ENCODE measurements around the gene CAAP1. TPM values are rescaled to one million over a fixed set of nuclear protein-coding genes. Genes with fewer than 3 reads are reported as not detected.

The CAAP1 gene
- 12.5 and 14.9 TPM in 2 replicates for total RNA-seq (2022)
- percentile 85 among the genes with signal in this experiment for Bru-seq, nascent RNA
- BruChase-seq, experiment 1, labeled RNA remaining after a 6-hour chase, result percentile 65 among the genes with signal in this experiment
- percentile 72 among the genes with signal in this experiment for BruChase-seq, experiment 2, labeled RNA remaining after a 2-hour chase
- long read RNA-seq, transcript CAAP1-201 (6 exons, 2,791 nt), result major isoform, 6 of 10 reads
- long read RNA-seq, partial matches to known transcripts, result 0 of 10 reads
- long read RNA-seq, other reads (novel, unspliced or antisense), result 4 of 10 reads

- Mint-ChIP-seq H3K4me3 (ENCODE audit: low read depth, unreplicated experiment) (peak within 1 kb of the TSS; percentile 100), H3K9me3 (ENCODE audit: low read depth, unreplicated experiment) (peaks cover 2% of the 10 kb centered on the region), H3K36me3 (ENCODE audit: insufficient read depth, unreplicated experiment) (peaks cover 27% of the 10 kb centered on the region), H3K27ac (ENCODE audit: unreplicated experiment) (peak within 1 kb of the TSS; percentile 100), H3K27me3 (ENCODE audit: unreplicated experiment) (no peaks in the 10 kb centered on the region), H3K4me1 (ENCODE audit: low read depth, unreplicated experiment) (peaks cover 10% of the 10 kb centered on the region)
- BruUV-seq (replicated peaks), result no TSS peak
- DNase-seq, result peak; percentile 88
- intact Hi-C loops (cut with micrococcal nuclease; ENCODE audit: unreplicated experiment), result no loop called here
- peak; percentile 27 for TF ChIP-seq CTCF (IDR thresholded peaks at IDR 0.05; ENCODE audit: unreplicated experiment)
- CTCF ChIA-PET, result no interaction called here
These were observed at the start of gene CAAP1 for GRCh38 chr9:26892251-26893029. CAAP1 (minus strand) TSS chr9:26892802; CDS start chr9:26892715, 87 bp downstream.

GRCh38 chr9:26940779-26941178 lies 48.2 kb upstream of the CAAP1 start:
- TF ChIP-seq CTCF (IDR thresholded peaks at IDR 0.05; ENCODE audit: unreplicated experiment), result no peak
- no peak overlapping the region for H3K27ac Mint-ChIP-seq (ENCODE audit: unreplicated experiment)
- no peaks in the 10 kb centered on the region for H3K36me3 Mint-ChIP-seq (ENCODE audit: insufficient read depth, unreplicated experiment)
- no peak for DNase-seq
- no peaks in the 10 kb centered on the region for H3K9me3 Mint-ChIP-seq (ENCODE audit: low read depth, unreplicated experiment)
- intact Hi-C loops (cut with micrococcal nuclease; ENCODE audit: unreplicated experiment), result no loop called here
- H3K4me1 Mint-ChIP-seq (ENCODE audit: low read depth, unreplicated experiment), result peaks cover 13% of the 10 kb centered on the region
- H3K4me3 Mint-ChIP-seq (ENCODE audit: low read depth, unreplicated experiment), result no peak overlapping the region
- CTCF ChIA-PET, result no interaction called here
- no TSS peak for BruUV-seq (replicated peaks)
- H3K27me3 Mint-ChIP-seq (ENCODE audit: unreplicated experiment), result no peaks in the 10 kb centered on the region

GRCh38 chr9:26939955-26940711 lies 47.5 kb upstream of the CAAP1 start:
- Mint-ChIP-seq H3K27me3 (ENCODE audit: unreplicated experiment) (no peaks in the 10 kb centered on the region), H3K4me1 (ENCODE audit: low read depth, unreplicated experiment) (peaks cover 7% of the 10 kb centered on the region), H3K27ac (ENCODE audit: unreplicated experiment) (no peak overlapping the region), H3K36me3 (ENCODE audit: insufficient read depth, unreplicated experiment) (no peaks in the 10 kb centered on the region), H3K4me3 (ENCODE audit: low read depth, unreplicated experiment) (no peak overlapping the region), H3K9me3 (ENCODE audit: low read depth, unreplicated experiment) (no peaks in the 10 kb centered on the region)
- no peak for DNase-seq
- CTCF ChIA-PET, result no interaction called here
- no peak for TF ChIP-seq CTCF (IDR thresholded peaks at IDR 0.05; ENCODE audit: unreplicated experiment)
- no TSS peak for BruUV-seq (replicated peaks)
- intact Hi-C loops (cut with micrococcal nuclease; ENCODE audit: unreplicated experiment), result no loop called here

GRCh38 chr9:26937816-26938371 lies 45.3 kb upstream of the CAAP1 start:
- intact Hi-C loops (cut with micrococcal nuclease; ENCODE audit: unreplicated experiment), result no loop called here
- Mint-ChIP-seq H3K4me1 (ENCODE audit: low read depth, unreplicated experiment) (peaks cover 7% of the 10 kb centered on the region), H3K36me3 (ENCODE audit: insufficient read depth, unreplicated experiment) (no peaks in the 10 kb centered on the region), H3K27ac (ENCODE audit: unreplicated experiment) (no peak overlapping the region), H3K9me3 (ENCODE audit: low read depth, unreplicated experiment) (no peaks in the 10 kb centered on the region), H3K27me3 (ENCODE audit: unreplicated experiment) (no peaks in the 10 kb centered on the region), H3K4me3 (ENCODE audit: low read depth, unreplicated experiment) (no peak overlapping the region)
- BruUV-seq (replicated peaks), result no TSS peak
- no peak for DNase-seq
- CTCF ChIA-PET, result no interaction called here
- no peak for TF ChIP-seq CTCF (IDR thresholded peaks at IDR 0.05; ENCODE audit: unreplicated experiment)
